GM23338 (cell line): ENCODE results near the gene CYP2E1. TPM values are rescaled to one million over a fixed set of nuclear protein-coding genes. Genes with fewer than 3 reads are reported as not detected.
A peak's percentile ranks its signal among the peaks of the same experiment; 100 is the strongest.
"Not testable (repeated sequence)": the region's sequence is repeated elsewhere in the genome, so short reads cannot be mapped to it uniquely, and the experiment has no call there.

Experiments
- ATAC-seq: fragments of 200-7000 bp; cut with Tn5 transposase; 3 replicates; pipeline ENCODE4 v1.9.1; 2020
- DNase-seq: peaks from one replicate; pipeline ENCODE4 v3.0.0-alpha.2; 2015; ENCODE audit warnings: low spot score
- H2AFZ ChIP-seq: fragments of 200-600 bp; sonication (generic); 2 replicates; pipeline ENCODE4 v1.8.0; 2016; ENCODE audit warnings: antibody characterized with exemption, mild to moderate bottlenecking, moderate library complexity
- H3F3A ChIP-seq: fragments of 200-600 bp; sonication (generic); replicated peaks from 2 replicates; pipeline ENCODE4 v1.8.0; 2017; ENCODE audit warnings: antibody characterized with exemption, mixed run types, low read depth
- H3K27ac ChIP-seq: fragments of 200-600 bp; sonication (generic); 2 replicates; pipeline ENCODE4 v1.6.1; 2016; ENCODE audit warnings: low read depth
- H3K27me3 ChIP-seq: fragments of 200-600 bp; sonication (generic); 2 replicates; pipeline ENCODE4 v1.8.0; 2016; ENCODE audit warnings: mild to moderate bottlenecking, mixed run types, moderate library complexity; ENCODE audit not compliant: insufficient read depth
- H3K36me3 ChIP-seq: fragments of 200-600 bp; sonication (generic); 2 replicates; pipeline ENCODE4 v1.8.0; 2016; ENCODE audit warnings: mild to moderate bottlenecking; ENCODE audit not compliant: insufficient read depth
- H3K4me1 ChIP-seq: fragments of 200-600 bp; sonication (generic); 2 replicates; pipeline ENCODE4 v1.8.0; 2016; ENCODE audit warnings: mild to moderate bottlenecking, moderate library complexity; ENCODE audit not compliant: insufficient read depth
- H3K4me2 ChIP-seq: fragments of 200-600 bp; sonication (generic); 2 replicates; pipeline ENCODE4 v1.7.1; 2017; ENCODE audit warnings: mixed run types
- H3K4me3 ChIP-seq: fragments of 200-600 bp; sonication (generic); 2 replicates; pipeline ENCODE4 v1.6.1; 2016; ENCODE audit warnings: mixed run types
- H3K79me2 ChIP-seq: fragments of 200-600 bp; sonication (generic); replicated peaks from 2 replicates; pipeline ENCODE4 v1.8.0; 2017; ENCODE audit warnings: mild to moderate bottlenecking; ENCODE audit not compliant: insufficient read depth
- H3K9me2 ChIP-seq: fragments of 200-600 bp; sonication (generic); 2 replicates; pipeline ENCODE4 v1.8.0; 2017; ENCODE audit not compliant: insufficient read depth
- H4K20me1 ChIP-seq: fragments of 200-600 bp; sonication (generic); replicated peaks from 2 replicates; pipeline ENCODE4 v1.8.0; 2017; ENCODE audit warnings: mild to moderate bottlenecking; ENCODE audit not compliant: insufficient read depth
- H3K27ac Mint-ChIP-seq: 2 replicates; pipeline ENCODE4 v1.8.0; 2020; ENCODE audit warnings: inconsistent platforms, mild to moderate bottlenecking, moderate library complexity, mixed read lengths
- H3K27me3 Mint-ChIP-seq: 3 replicates; pipeline ENCODE4 v1.8.0; 2022; ENCODE audit warnings: low read depth, mild to moderate bottlenecking, moderate library complexity, mixed read lengths, inconsistent platforms; ENCODE audit not compliant: insufficient read depth, poor library complexity
- H3K36me3 Mint-ChIP-seq: 3 replicates; pipeline ENCODE4 v1.8.0; 2021; ENCODE audit warnings: low read depth, mild to moderate bottlenecking, inconsistent platforms, moderate library complexity, mixed read lengths
- H3K4me1 Mint-ChIP-seq: 3 replicates; pipeline ENCODE4 v1.8.0; 2020; ENCODE audit warnings: mild to moderate bottlenecking, inconsistent platforms, mixed read lengths
- H3K4me3 Mint-ChIP-seq: 3 replicates; pipeline ENCODE4 v1.8.0; 2021; ENCODE audit warnings: moderate library complexity, mild to moderate bottlenecking, inconsistent platforms, mixed read lengths
- H3K9me3 Mint-ChIP-seq: 3 replicates; pipeline ENCODE4 v1.8.0; 2020; ENCODE audit warnings: moderate library complexity, mild to moderate bottlenecking, inconsistent platforms, mixed read lengths
- polyA plus RNA-seq: library from polyadenylated mRNA; unstranded; fragments of >200 nt; fragmentation: Nextera tagmentation; extraction: Ambion mirVana; gene quantifications from 2 replicates; pipeline ENCODE4 v1.2.1, GENCODE V29; 2016
- total RNA-seq: library from RNA; depleted of rRNA; stranded (reverse); fragments of >200 nt; shearing (Covaris generic); gene quantifications from 2 replicates; pipeline ENCODE4 v1.2.3, GENCODE V29; 2014; rRNA removed

CYP2E1 gene
- total and polyA plus RNA-seq, 2 experiments from 2014 or later: 0.97 to 2.2 TPM

DNA sequence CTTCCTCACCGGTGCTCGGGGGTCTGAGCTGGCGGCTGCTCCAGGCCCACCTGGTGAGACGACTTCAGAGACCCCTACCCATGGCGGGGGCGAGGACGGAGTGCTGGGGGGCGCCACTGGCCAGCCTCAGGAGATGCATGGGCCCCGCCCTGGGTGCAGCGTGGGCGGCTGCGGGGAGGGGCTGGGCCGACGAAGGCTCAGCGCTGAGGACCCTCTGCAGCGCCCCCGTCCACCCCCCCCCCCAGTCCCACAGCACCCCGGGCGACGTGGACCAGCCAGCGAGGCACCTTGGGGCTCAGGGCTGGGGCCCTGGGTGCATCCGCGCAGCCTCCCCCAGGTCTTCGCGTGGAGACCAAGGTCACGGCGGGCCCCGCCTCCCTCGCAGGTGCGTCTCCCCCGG lies 49.9 kb downstream of the CYP2E1 start:
- H3K27ac ChIP-seq, H3K79me2 ChIP-seq, H3K9me2 ChIP-seq, H3K27me3 Mint-ChIP-seq, H3F3A ChIP-seq, H3K4me2 ChIP-seq, H3K4me3 Mint-ChIP-seq, H3K27me3 ChIP-seq, H2AFZ ChIP-seq, H3K4me1 Mint-ChIP-seq, H3K4me1 ChIP-seq, H3K4me3 ChIP-seq, DNase-seq, H4K20me1 ChIP-seq, H3K27ac Mint-ChIP-seq, H3K36me3 ChIP-seq, H3K36me3 Mint-ChIP-seq: not testable (repeated sequence)
- peak; percentile 48 for ATAC-seq
- peaks cover 44% of the 10 kb centered on the region for H3K9me3 Mint-ChIP-seq

Other genes with a start within 250 kb of the CYP2E1 start
- 51.5 and 67.7 TPM in 2 replicates for gene TUBGCP2, start 218.5 kb upstream of the CYP2E1 start, total RNA-seq
- 56.6 and 59.6 TPM in 2 replicates for gene TUBGCP2, start 218.5 kb upstream of the CYP2E1 start, polyA plus RNA-seq
- 41.0 and 41.3 TPM in 2 replicates for gene ZNF511, start 218.4 kb upstream of the CYP2E1 start, total RNA-seq
- gene ZNF511, start 218.4 kb upstream of the CYP2E1 start, polyA plus RNA-seq: 104 and 114 TPM in 2 replicates
- gene CALY, start 190.5 kb upstream of the CYP2E1 start, total RNA-seq: 0.31 and 1.0 TPM in 2 replicates
- 8.0 and 9.0 TPM in 2 replicates for gene CALY, start 190.5 kb upstream of the CYP2E1 start, polyA plus RNA-seq
- gene PRAP1, start 180.0 kb upstream of the CYP2E1 start, total RNA-seq: not detected in 2 replicates
- gene PRAP1, start 180.0 kb upstream of the CYP2E1 start, polyA plus RNA-seq: 0.68 and 1.5 TPM in 2 replicates
- 33.9 and 43.9 TPM in 2 replicates for gene FUOM, start 169.3 kb upstream of the CYP2E1 start, total RNA-seq
- 30.8 and 33.0 TPM in 2 replicates for gene FUOM, start 169.3 kb upstream of the CYP2E1 start, polyA plus RNA-seq
- gene ECHS1, start 154.0 kb upstream of the CYP2E1 start, total RNA-seq: 87.8 and 92.1 TPM in 2 replicates
- 120 and 127 TPM in 2 replicates for gene ECHS1, start 154.0 kb upstream of the CYP2E1 start, polyA plus RNA-seq
- 8.7 and 8.8 TPM in 2 replicates for gene PAOX, start 148.1 kb upstream of the CYP2E1 start, total RNA-seq
- 4.1 and 6.1 TPM in 2 replicates for gene PAOX, start 148.1 kb upstream of the CYP2E1 start, polyA plus RNA-seq
- 35.3 and 45.7 TPM in 2 replicates for gene MTG1, start 133.2 kb upstream of the CYP2E1 start, total RNA-seq
- 68.6 and 70.8 TPM in 2 replicates for gene MTG1, start 133.2 kb upstream of the CYP2E1 start, polyA plus RNA-seq
- gene SPRN, start 102.7 kb upstream of the CYP2E1 start, total RNA-seq: 0.31 TPM in 1 of 2 replicates, not detected in the other
- gene SPRN, start 102.7 kb upstream of the CYP2E1 start, polyA plus RNA-seq: 0.31 and 0.59 TPM in 2 replicates
- gene SCART1, start 73.4 kb upstream of the CYP2E1 start, total RNA-seq: 0.19 and 0.59 TPM in 2 replicates
- gene SCART1, start 73.4 kb upstream of the CYP2E1 start, polyA plus RNA-seq: not detected in 2 replicates
- not detected in 2 replicates for gene SYCE1, start 38.2 kb downstream of the CYP2E1 start, total RNA-seq
- gene SYCE1, start 38.2 kb downstream of the CYP2E1 start, polyA plus RNA-seq: 0.38 and 0.53 TPM in 2 replicates
- not detected in 2 replicates for gene FRG2B, start 99.4 kb downstream of the CYP2E1 start, total RNA-seq
- not detected in 2 replicates for gene FRG2B, start 99.4 kb downstream of the CYP2E1 start, polyA plus RNA-seq